KMS-11 (cell line): ENCODE results near the gene PGK2.

Source experiments
- H2AFZ ChIP-seq: fragments of 200-600 bp; sonication (generic); 2 replicates; pipeline ENCODE4 v1.6.1; 2016; ENCODE audit warnings: antibody characterized with exemption, mixed run types, low read depth
- H3K27ac ChIP-seq: fragments of 200-600 bp; sonication (generic); 2 replicates; pipeline ENCODE4 v1.6.1; 2016; ENCODE audit warnings: mild to moderate bottlenecking, mixed run types
- H3K27me3 ChIP-seq: fragments of 200-600 bp; sonication (generic); 2 replicates; pipeline ENCODE4 v1.6.1; 2017; ENCODE audit warnings: mild to moderate bottlenecking, low read depth, mixed run types, moderate library complexity; ENCODE audit not compliant: insufficient read depth
- H3K36me3 ChIP-seq: fragments of 200-600 bp; sonication (generic); 2 replicates; pipeline ENCODE4 v1.6.1; 2017; ENCODE audit warnings: mild to moderate bottlenecking, mixed run types; ENCODE audit not compliant: insufficient read depth
- H3K4me1 ChIP-seq: fragments of 200-600 bp; sonication (generic); 2 replicates; pipeline ENCODE4 v1.6.1; 2016; ENCODE audit warnings: mild to moderate bottlenecking, low read depth, mixed run types; ENCODE audit not compliant: poor library complexity, severe bottlenecking
- H3K4me2 ChIP-seq: fragments of 200-600 bp; sonication (generic); 2 replicates; pipeline ENCODE4 v1.7.0; 2016; ENCODE audit warnings: mild to moderate bottlenecking, mixed run types
- H3K4me3 ChIP-seq: fragments of 200-600 bp; sonication (generic); IDR thresholded peaks from 2 replicates; pipeline ENCODE4 v1.6.1; 2017; ENCODE audit warnings: low read depth, low read length, mixed read lengths; ENCODE audit not compliant: insufficient read depth
- H3K79me2 ChIP-seq: fragments of 200-600 bp; sonication (generic); 2 replicates; pipeline ENCODE4 v1.6.1; 2016; ENCODE audit warnings: low read depth, mixed run types; ENCODE audit not compliant: insufficient read depth
- H3K9ac ChIP-seq: fragments of 200-600 bp; sonication (generic); 2 replicates; pipeline ENCODE4 v1.6.1; 2016; ENCODE audit warnings: mild to moderate bottlenecking, mixed run types
- H4K20me1 ChIP-seq: fragments of 200-600 bp; sonication (generic); 2 replicates; pipeline ENCODE4 v1.6.1; 2016; ENCODE audit warnings: mild to moderate bottlenecking, mixed run types; ENCODE audit not compliant: insufficient read depth
- CTCF ChIP-seq: fragments of 200-600 bp; sonication (generic); conservative IDR thresholded peaks from 2 replicates; pipeline ENCODE4 v1.6.1; 2017; ENCODE audit warnings: low read depth, mild to moderate bottlenecking, antibody characterized with exemption, low read length, moderate library complexity, mixed read lengths

Gene PGK2

GRCh38 chr6:49815166-49815565 lies 28.1 kb upstream of the PGK2 start:
- TF ChIP-seq CTCF, result no peak
- H3K4me2 ChIP-seq, result no peak overlapping the region
- H3K4me1 ChIP-seq, result peaks cover 6% of the 10 kb centered on the region
- no peaks in the 10 kb centered on the region for H3K36me3 ChIP-seq
- no peaks in the 10 kb centered on the region for H3K79me2 ChIP-seq
- H2AFZ ChIP-seq, result no peak overlapping the region
- H3K9ac ChIP-seq, result no peak overlapping the region
- H3K27me3 ChIP-seq, result no peaks in the 10 kb centered on the region
- no peak overlapping the region for H3K27ac ChIP-seq
- no peaks in the 10 kb centered on the region for H4K20me1 ChIP-seq
- H3K4me3 ChIP-seq, result no peak overlapping the region

- no peak overlapping the region for H3K4me3 ChIP-seq
- H4K20me1 ChIP-seq, result no peaks in the 10 kb centered on the region
- H3K27ac ChIP-seq, result no peak overlapping the region
- peaks cover 16% of the 10 kb centered on the region for H3K4me1 ChIP-seq
- no peaks in the 10 kb centered on the region for H3K79me2 ChIP-seq
- H3K36me3 ChIP-seq, result no peaks in the 10 kb centered on the region
- no peak overlapping the region for H2AFZ ChIP-seq
- no peaks in the 10 kb centered on the region for H3K27me3 ChIP-seq
- H3K9ac ChIP-seq, result no peak overlapping the region
- no peak overlapping the region for H3K4me2 ChIP-seq
- TF ChIP-seq CTCF, result no peak
Measured at GRCh38 chr6:49813248-49813647, 26.2 kb upstream of the PGK2 start.

- Histone ChIP-seq H3K27ac (peak overlapping the region; percentile 66; the same call in 1 of the 2 replicates), H3K9ac (no peak overlapping the region), H4K20me1 (no peaks in the 10 kb centered on the region), H3K79me2 (no peaks in the 10 kb centered on the region), H3K4me2 (peak overlapping the region; percentile 64), H3K36me3 (no peaks in the 10 kb centered on the region), H3K4me3 (no peak overlapping the region), H2AFZ (peak overlapping the region; percentile 23; the same call in 1 of the 2 replicates), H3K27me3 (no peaks in the 10 kb centered on the region), H3K4me1 (peaks cover 53% of the 10 kb centered on the region)
- TF ChIP-seq CTCF, result no peak
Measured at GRCh38 chr6:49806145-49806544, 19.1 kb upstream of the PGK2 start.

GRCh38 chr6:49805246-49805645 lies 18.2 kb upstream of the PGK2 start:
- no peak for TF ChIP-seq CTCF
- Histone ChIP-seq H2AFZ (no peak overlapping the region), H3K36me3 (no peaks in the 10 kb centered on the region), H3K9ac (no peak overlapping the region), H3K79me2 (no peaks in the 10 kb centered on the region), H3K4me1 (peaks cover 53% of the 10 kb centered on the region), H3K4me3 (no peak overlapping the region), H4K20me1 (no peaks in the 10 kb centered on the region), H3K27ac (no peak overlapping the region), H3K4me2 (peak overlapping the region; percentile 64; the same call in 1 of the 2 replicates), H3K27me3 (no peaks in the 10 kb centered on the region)
